Heart left ventricle (tissue), 13 donors: Measurements from ENCODE around the gene GSTM3.

Experiments
- POLR2A ChIP-seq, 2 donors: fragments of 450-650 bp; IDR thresholded peaks; one replicate each; pipeline ENCODE4 v1.6.1; 2017; ENCODE audit warnings: antibody characterized with exemption in 2 of 2, mild to moderate bottlenecking in 2 of 2, moderate library complexity in 2 of 2
- TF ChIP-seq, protein P1 (sequence below), 12 donors: fragments of 200-600 bp; sonication (generic) in 4 of 12; IDR thresholded peaks; one replicate each; pipeline versions ENCODE4 v1.5.0 to v1.8.0; 2018 to 2022; ENCODE audit warnings: antibody characterized with exemption in 12 of 12, mild to moderate bottlenecking in 5 of 12
- donor health status: ischemic (EF 13 %, LVEDD 7.1; RV severe dilation, severe dysfunction).
- donor health status: DM: no; HTN: yes; CAD: no.
- donor health status: DM: no; HTN: no; CAD: no.
- donor health status: ischemic (EF 25% LVEDD 6.9; RV normal size, moderate dysfunction).
- donor health status: ischemic (EF 25% LVEDD 5.7; RV mildly dilated, moderate dysfunction).
- donor health status: ischemic (EF 35%, LVEDD 5.7; RV mildly dilated, moderate dysfunction).
- donor health status: nonischemic (EF 11% LVEDD 7.7; RV severe dilation, severe dysfunction).
- donor health status: DM: yes; HTN: yes; CAD: no.
- donor health status: PGD.
- donor health status: ischemic (EF 29% LVEDD 5.4; RV normal size, mild dysfunction).
- donor health status: nonischemic (EF 23%, LVEDD 6.1; RV moderate dilation, normal function).

DNA sequence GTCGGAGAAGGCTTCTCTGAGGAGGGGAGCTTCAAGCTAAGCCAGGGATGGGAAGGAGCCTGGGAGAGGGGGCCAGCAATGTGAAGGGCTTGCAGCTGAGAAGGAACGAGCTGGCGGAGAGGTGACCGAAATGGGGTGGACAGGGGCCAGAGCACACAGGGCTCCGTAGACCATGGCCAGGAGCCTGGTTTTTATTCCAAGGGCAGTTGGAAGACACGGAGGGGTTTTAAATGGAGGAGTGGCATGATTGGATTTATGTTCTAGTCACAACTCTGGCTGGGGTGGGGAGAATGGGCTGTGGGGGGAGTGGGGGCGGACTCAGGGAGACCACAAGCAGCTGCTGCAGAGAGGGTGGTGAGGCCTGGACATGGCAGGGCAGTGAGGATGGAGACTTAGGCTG, 28.0 kb upstream of the GSTM3 start:
- TF ChIP-seq, protein P1, sequence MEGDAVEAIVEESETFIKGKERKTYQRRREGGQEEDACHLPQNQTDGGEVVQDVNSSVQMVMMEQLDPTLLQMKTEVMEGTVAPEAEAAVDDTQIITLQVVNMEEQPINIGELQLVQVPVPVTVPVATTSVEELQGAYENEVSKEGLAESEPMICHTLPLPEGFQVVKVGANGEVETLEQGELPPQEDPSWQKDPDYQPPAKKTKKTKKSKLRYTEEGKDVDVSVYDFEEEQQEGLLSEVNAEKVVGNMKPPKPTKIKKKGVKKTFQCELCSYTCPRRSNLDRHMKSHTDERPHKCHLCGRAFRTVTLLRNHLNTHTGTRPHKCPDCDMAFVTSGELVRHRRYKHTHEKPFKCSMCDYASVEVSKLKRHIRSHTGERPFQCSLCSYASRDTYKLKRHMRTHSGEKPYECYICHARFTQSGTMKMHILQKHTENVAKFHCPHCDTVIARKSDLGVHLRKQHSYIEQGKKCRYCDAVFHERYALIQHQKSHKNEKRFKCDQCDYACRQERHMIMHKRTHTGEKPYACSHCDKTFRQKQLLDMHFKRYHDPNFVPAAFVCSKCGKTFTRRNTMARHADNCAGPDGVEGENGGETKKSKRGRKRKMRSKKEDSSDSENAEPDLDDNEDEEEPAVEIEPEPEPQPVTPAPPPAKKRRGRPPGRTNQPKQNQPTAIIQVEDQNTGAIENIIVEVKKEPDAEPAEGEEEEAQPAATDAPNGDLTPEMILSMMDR (IDR thresholded peaks at IDR 0.05): no peak
- TF ChIP-seq POLR2A (IDR thresholded peaks at IDR 0.05): no peak
